SK-N-MC (cell line): ENCODE results near the gene MACROD2.

Experiments
- DNase-seq: peaks from one replicate; pipeline ENCODE4 v3.0.0-alpha.2; 2011; ENCODE audit warnings: low read depth, low spot score
- H3K27ac ChIP-seq: fragments of 200-600 bp; sonication (generic); 2 replicates; pipeline ENCODE4 v1.5.1; 2016; ENCODE audit warnings: mixed run types
- H3K36me3 ChIP-seq: fragments of 200-600 bp; sonication (generic); 2 replicates; pipeline ENCODE4 v1.6.1; 2017; ENCODE audit warnings: antibody characterized with exemption, low read length, mixed read lengths; ENCODE audit not compliant: insufficient read depth
- H3K4me3 ChIP-seq: fragments of 200-600 bp; sonication (generic); 2 replicates; pipeline ENCODE4 v1.5.1; 2016
- H3K9ac ChIP-seq: fragments of 200-600 bp; sonication (generic); 2 replicates; pipeline ENCODE4 v1.8.0; 2017; ENCODE audit warnings: mixed run types, mixed read lengths; ENCODE audit not compliant: insufficient read length
- H3K9me3 ChIP-seq: fragments of 200-600 bp; sonication (generic); 2 replicates; pipeline ENCODE4 v1.6.1; 2017; ENCODE audit warnings: low read depth, mild to moderate bottlenecking, antibody characterized with exemption, low read length, moderate library complexity, mixed read lengths
- EZH2 ChIP-seq: fragments of 200-600 bp; sonication (generic); IDR thresholded peaks from one replicate; pipeline ENCODE4 v1.6.1; 2017; ENCODE audit warnings: antibody characterized with exemption
- FOXP2 ChIP-seq: optimal IDR thresholded peaks from 2 replicates; pipeline ENCODE3; 2011; ENCODE audit warnings: mild to moderate bottlenecking, moderate library complexity; ENCODE audit not compliant: insufficient read depth; ENCODE audit errors: extremely low read length, control extremely low read depth
- POLR2AphosphoS5 ChIP-seq: IDR thresholded peaks from 2 replicates; pipeline ENCODE4 v1.6.1; 2012; ENCODE audit warnings: mild to moderate bottlenecking, low read depth, low read length, borderline replicate concordance

The MACROD2 gene

GRCh38 chr20:14950633-14951032 is 955.3 kb downstream of the MACROD2 start:
- H3K36me3 ChIP-seq = no peaks in the 10 kb centered on the region
- no peak overlapping the region for H3K4me3 ChIP-seq
- H3K27ac ChIP-seq = no peak overlapping the region
- no peak for DNase-seq
- H3K9ac ChIP-seq = no peak overlapping the region
- no peak for TF ChIP-seq FOXP2
- no peak for TF ChIP-seq POLR2AphosphoS5
- no peak for TF ChIP-seq EZH2
- H3K9me3 ChIP-seq = no peaks in the 10 kb centered on the region

DNA sequence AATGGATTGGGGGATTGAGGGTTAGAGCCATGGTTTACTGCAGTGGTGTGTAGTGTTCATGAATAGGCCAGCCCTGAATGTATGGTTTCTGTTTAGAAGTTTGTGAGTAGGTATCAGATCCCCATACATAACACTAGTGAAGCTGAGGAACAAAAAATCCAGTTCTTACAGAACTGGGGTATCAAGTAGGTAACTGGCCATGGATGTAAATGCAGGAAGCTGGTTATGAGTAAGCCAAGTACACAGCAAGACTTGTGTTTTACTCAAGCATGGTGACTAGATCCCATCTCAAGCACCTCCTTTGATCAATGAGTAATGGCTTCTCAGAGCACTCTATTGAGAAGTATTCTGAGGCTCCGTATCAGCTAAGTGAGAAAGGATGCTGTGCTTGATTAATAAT is 955.8 kb downstream of the MACROD2 start:
- H3K4me3 ChIP-seq = no peak overlapping the region
- H3K27ac ChIP-seq = no peak overlapping the region
- no peaks in the 10 kb centered on the region for H3K36me3 ChIP-seq
- H3K9me3 ChIP-seq = no peaks in the 10 kb centered on the region
- no peak for DNase-seq
- no peak overlapping the region for H3K9ac ChIP-seq
- TF ChIP-seq EZH2 (no peak), POLR2AphosphoS5 (no peak), FOXP2 (no peak)

- no peak overlapping the region for H3K27ac ChIP-seq
- no peak for TF ChIP-seq FOXP2
- no peak for TF ChIP-seq EZH2
- TF ChIP-seq POLR2AphosphoS5 = no peak
- no peak for DNase-seq
- no peak overlapping the region for H3K4me3 ChIP-seq
- H3K36me3 ChIP-seq = no peaks in the 10 kb centered on the region
- no peaks in the 10 kb centered on the region for H3K9me3 ChIP-seq
- H3K9ac ChIP-seq = no peak overlapping the region
These were observed 956.5 kb downstream of the MACROD2 start for GRCh38 chr20:14951707-14952418.

DNA sequence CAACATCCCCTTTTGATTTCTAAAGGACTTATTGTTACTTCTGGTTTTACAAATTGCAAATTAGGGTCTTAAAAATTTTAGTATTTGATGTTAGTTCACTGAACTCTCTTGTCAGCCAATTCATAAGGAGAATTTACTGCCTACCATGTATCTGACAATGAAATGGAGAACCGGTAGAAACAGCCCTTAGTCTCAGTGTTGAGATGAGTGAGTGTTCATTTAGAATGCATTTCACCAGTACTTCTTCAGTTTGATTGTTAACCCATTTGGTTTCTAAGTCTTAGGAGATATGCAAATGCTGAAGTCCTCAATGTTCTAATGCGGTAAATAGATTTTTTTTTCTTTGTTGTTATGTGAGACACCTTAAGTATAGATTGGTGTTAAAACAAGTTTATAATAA is 958.4 kb downstream of the MACROD2 start:
- no peak for DNase-seq
- Histone ChIP-seq H3K9me3 (no peaks in the 10 kb centered on the region), H3K4me3 (no peak overlapping the region), H3K27ac (no peak overlapping the region), H3K36me3 (no peaks in the 10 kb centered on the region), H3K9ac (no peak overlapping the region)
- TF ChIP-seq FOXP2 (no peak), POLR2AphosphoS5 (no peak), EZH2 (no peak)

GRCh38 chr20:14955399-14955798 is 960.1 kb downstream of the MACROD2 start:
- H3K9ac ChIP-seq = no peak overlapping the region
- DNase-seq = no peak
- no peaks in the 10 kb centered on the region for H3K9me3 ChIP-seq
- TF ChIP-seq FOXP2 (no peak), EZH2 (no peak), POLR2AphosphoS5 (no peak)
- H3K27ac ChIP-seq = 0 out of 2 replicates have a peak overlapping the region, but pooled peaks have one; percentile 1
- no peaks in the 10 kb centered on the region for H3K36me3 ChIP-seq
- no peak overlapping the region for H3K4me3 ChIP-seq

GRCh38 chr20:14956026-14956425 is 960.7 kb downstream of the MACROD2 start:
- no peak for DNase-seq
- Histone ChIP-seq H3K36me3 (no peaks in the 10 kb centered on the region), H3K4me3 (no peak overlapping the region), H3K27ac (no peak overlapping the region), H3K9ac (no peak overlapping the region), H3K9me3 (no peaks in the 10 kb centered on the region)
- TF ChIP-seq FOXP2 (no peak), POLR2AphosphoS5 (no peak), EZH2 (no peak)

GRCh38 chr20:14956538-14956937 is 961.2 kb downstream of the MACROD2 start:
- no peak for DNase-seq
- H3K9ac ChIP-seq = no peak overlapping the region
- no peak overlapping the region for H3K4me3 ChIP-seq
- no peak for TF ChIP-seq FOXP2
- TF ChIP-seq EZH2 = no peak
- no peak for TF ChIP-seq POLR2AphosphoS5
- no peaks in the 10 kb centered on the region for H3K9me3 ChIP-seq
- H3K36me3 ChIP-seq = no peaks in the 10 kb centered on the region
- H3K27ac ChIP-seq = no peak overlapping the region

- H3K9me3 ChIP-seq = no peaks in the 10 kb centered on the region
- H3K27ac ChIP-seq = no peak overlapping the region
- no peak for TF ChIP-seq POLR2AphosphoS5
- no peak for TF ChIP-seq FOXP2
- no peak for TF ChIP-seq EZH2
- DNase-seq = no peak
- H3K9ac ChIP-seq = no peak overlapping the region
- no peaks in the 10 kb centered on the region for H3K36me3 ChIP-seq
- no peak overlapping the region for H3K4me3 ChIP-seq
These were observed 962.1 kb downstream of the MACROD2 start for GRCh38 chr20:14957402-14957801.

DNA sequence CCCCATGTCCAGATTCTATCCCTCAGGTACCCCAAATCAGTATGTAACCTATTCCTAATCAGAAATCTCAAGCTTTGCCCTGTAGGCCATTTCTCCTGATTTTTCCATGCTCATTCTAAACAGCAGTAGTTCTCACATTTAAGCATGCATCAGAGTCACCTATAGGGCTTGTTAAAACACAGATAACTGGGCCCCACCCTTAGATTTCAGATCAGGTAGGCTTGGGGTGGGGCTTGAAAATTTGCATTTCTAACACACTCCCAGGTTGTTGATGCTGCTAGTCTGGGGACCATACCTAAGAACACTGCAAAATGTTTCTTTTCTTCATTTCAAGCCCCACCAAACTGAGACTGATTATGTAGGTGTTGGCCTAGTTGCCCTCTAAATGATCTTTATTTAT is 963.3 kb downstream of the MACROD2 start:
- no peak overlapping the region for H3K4me3 ChIP-seq
- H3K9ac ChIP-seq = no peak overlapping the region
- H3K27ac ChIP-seq = no peak overlapping the region
- no peak for DNase-seq
- H3K36me3 ChIP-seq = no peaks in the 10 kb centered on the region
- no peaks in the 10 kb centered on the region for H3K9me3 ChIP-seq
- no peak for TF ChIP-seq POLR2AphosphoS5
- no peak for TF ChIP-seq EZH2
- no peak for TF ChIP-seq FOXP2
